ENCODE results near the gene PIP. TPM values are rescaled to one million over a fixed set of nuclear protein-coding genes. Genes with fewer than 3 reads are reported as not detected.

PIP gene
- total and polyA plus RNA-seq, 8 donors = not detected

GRCh38 chr7:143129051-143129450, 2.8 kb upstream of the PIP start:
- Histone ChIP-seq H3K4me3 (no peak overlapping the region), H3K9me3 (no peaks in the 10 kb centered on the region), H3K27me3 (no peaks in the 10 kb centered on the region), H3K27ac (no peak overlapping the region), H3K4me1 (no peaks in the 10 kb centered on the region), H3K36me3 (no peaks in the 10 kb centered on the region)
- TF ChIP-seq CTCF (IDR thresholded peaks at IDR 0.05) = no peak
- intact Hi-C loops (cut with DNase I) = no loop called here
- no peak for ATAC-seq
- no peak for FAIRE-seq
- no peak for DNase-seq
- 62 to 76% methylated on average over 3 of the region's 3 CpGs for WGBS, 2 donors

DNA sequence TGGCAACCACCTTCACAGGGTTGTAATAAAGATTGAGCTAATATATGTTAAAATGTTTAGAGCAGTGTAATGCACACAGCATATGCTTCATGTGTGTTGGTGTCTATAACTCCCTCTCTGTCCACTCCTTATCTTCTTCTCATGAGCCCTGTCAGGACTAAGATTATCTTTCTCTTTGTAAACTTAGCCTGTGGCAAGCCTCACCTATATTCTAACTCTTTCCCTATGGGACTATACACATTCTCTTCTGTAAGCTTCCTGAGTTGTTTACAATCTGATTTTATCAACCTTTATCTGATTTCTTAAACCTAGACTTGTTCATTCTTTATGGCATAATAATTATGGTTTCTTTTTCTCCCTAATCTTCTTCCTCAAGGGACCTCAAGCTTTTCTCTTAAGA, 2.4 kb upstream of the PIP start:
- intact Hi-C loops (cut with DNase I) = no loop called here
- ATAC-seq = no peak
- FAIRE-seq = no peak
- Histone ChIP-seq H3K27me3 (no peaks in the 10 kb centered on the region), H3K27ac (no peak overlapping the region), H3K4me3 (no peak overlapping the region), H3K9me3 (no peaks in the 10 kb centered on the region), H3K4me1 (no peaks in the 10 kb centered on the region), H3K36me3 (no peaks in the 10 kb centered on the region)
- no peak for DNase-seq
- no peak for TF ChIP-seq CTCF (IDR thresholded peaks at IDR 0.05)

GRCh38 chr7:143130541-143130940, 1.3 kb upstream of the PIP start:
- no peak overlapping the region for H3K27ac ChIP-seq
- intact Hi-C loops (cut with DNase I) = no loop called here
- H3K27me3 ChIP-seq = no peaks in the 10 kb centered on the region
- no peaks in the 10 kb centered on the region for H3K36me3 ChIP-seq
- no peaks in the 10 kb centered on the region for H3K9me3 ChIP-seq
- DNase-seq (no peak), FAIRE-seq (no peak), ATAC-seq (no peak)
- no peak for TF ChIP-seq CTCF (IDR thresholded peaks at IDR 0.05)
- H3K4me3 ChIP-seq = no peak overlapping the region
- no peaks in the 10 kb centered on the region for H3K4me1 ChIP-seq

GRCh38 chr7:143147070-143147469, 15.2 kb downstream of the PIP start:
- DNase-seq = no peak
- Histone ChIP-seq H3K27me3 (no peaks in the 10 kb centered on the region), H3K27ac (no peak overlapping the region), H3K36me3 (no peaks in the 10 kb centered on the region), H3K4me3 (no peak overlapping the region), H3K9me3 (no peaks in the 10 kb centered on the region), H3K4me1 (peaks cover 0 to 7% (median 0%) of the 10 kb centered on the region in 3 donors)
- FAIRE-seq = no peak
- intact Hi-C loops (cut with DNase I) = no loop called here
- TF ChIP-seq CTCF (IDR thresholded peaks at IDR 0.05) = no peak
- ATAC-seq = peak in 1 of 4 donors; percentile 56

DNA sequence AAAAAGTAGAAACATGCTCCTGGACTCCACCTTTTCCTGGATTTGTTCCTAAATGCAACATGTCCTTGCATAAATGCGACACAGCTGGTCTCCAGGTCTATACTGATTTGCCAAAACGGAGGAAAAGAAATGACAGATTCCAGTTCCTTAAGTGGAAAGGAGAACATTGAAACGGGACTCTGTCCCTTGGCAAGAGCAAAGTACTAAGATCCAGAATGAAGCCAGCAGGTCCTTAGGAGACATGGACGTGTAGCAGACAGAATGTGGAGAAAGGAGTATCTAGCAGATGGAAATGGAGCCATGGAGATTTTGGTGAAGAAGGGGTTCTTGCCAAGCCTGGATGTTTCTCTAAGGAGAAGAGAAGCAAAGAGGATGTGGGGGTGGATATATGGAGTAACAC, 16.2 kb downstream of the PIP start:
- no peak for DNase-seq
- no peak for TF ChIP-seq CTCF (IDR thresholded peaks at IDR 0.05)
- intact Hi-C loops (cut with DNase I) = no loop called here
- ATAC-seq = no peak
- no peaks in the 10 kb centered on the region for H3K9me3 ChIP-seq
- WGBS, 2 donors = 49 to 68% methylated on average over 4 of the region's 4 CpGs
- H3K4me3 ChIP-seq = no peak overlapping the region
- H3K27ac ChIP-seq = no peak overlapping the region
- no peaks in the 10 kb centered on the region for H3K27me3 ChIP-seq
- no peaks in the 10 kb centered on the region for H3K36me3 ChIP-seq
- peaks cover 0 to 7% (median 0%) of the 10 kb centered on the region in 3 donors for H3K4me1 ChIP-seq
- FAIRE-seq = no peak
